ENCODE results near the gene RAD23B. TPM values are rescaled to one million over a fixed set of nuclear protein-coding genes. Genes with fewer than 3 reads are reported as not detected.
"Not testable (repeated sequence)": the region's sequence is repeated elsewhere in the genome, so short reads cannot be mapped to it uniquely, and the experiment has no call there.

The RAD23B gene
- 72.6 and 85.6 TPM in 2 replicates for total RNA-seq

DNA sequence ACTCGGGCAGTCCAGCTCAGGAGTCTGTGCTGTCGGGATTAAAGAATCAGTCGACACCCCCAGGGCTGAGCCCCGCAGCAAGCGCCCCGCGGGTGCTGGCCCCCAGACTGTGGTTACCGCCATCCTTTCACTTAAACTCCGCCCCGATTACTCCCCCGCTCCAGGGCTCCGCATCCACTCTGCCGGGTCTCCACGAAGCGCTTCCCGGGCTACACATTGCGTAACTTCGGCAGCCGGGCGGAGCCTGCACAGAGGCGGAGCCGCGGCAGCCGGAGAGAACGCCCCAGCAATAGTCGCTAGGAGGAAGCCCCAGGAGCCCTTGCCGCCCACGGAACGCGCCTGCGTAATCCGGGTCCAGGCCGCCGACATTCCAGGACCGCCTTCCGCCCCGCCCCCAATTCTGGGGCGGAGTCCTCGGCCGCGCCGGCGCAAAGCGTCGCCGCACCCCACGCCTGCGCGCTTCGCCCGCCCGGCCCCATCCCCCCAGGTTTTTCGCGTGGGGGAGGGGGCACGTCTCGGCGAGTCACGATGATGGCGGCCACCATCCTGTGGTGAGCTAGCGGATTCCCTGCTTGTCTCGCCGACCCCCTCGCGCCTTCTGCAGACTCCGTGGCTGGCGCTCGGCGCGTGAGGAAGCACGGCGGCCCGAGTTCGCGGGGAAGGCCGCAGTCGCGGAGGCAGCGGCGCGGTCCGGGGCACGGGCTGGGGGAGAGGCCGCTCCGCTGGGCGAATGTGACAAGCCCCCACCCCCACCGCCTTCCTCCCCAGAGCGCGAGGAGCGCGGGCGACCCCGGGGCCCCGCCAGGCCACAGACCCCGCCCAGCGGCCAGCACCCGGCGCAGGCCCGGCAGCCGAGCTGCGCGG, at the start of gene RAD23B:
TSS of gene RAD23B (plus strand) at position 521 of the 864 bp plus-strand sequence. CDS start 351 bp downstream, outside the sequence.
- DNase-seq (ENCODE audit: extremely low read depth, low read depth, low spot score), result peak; percentile 72

DNA sequence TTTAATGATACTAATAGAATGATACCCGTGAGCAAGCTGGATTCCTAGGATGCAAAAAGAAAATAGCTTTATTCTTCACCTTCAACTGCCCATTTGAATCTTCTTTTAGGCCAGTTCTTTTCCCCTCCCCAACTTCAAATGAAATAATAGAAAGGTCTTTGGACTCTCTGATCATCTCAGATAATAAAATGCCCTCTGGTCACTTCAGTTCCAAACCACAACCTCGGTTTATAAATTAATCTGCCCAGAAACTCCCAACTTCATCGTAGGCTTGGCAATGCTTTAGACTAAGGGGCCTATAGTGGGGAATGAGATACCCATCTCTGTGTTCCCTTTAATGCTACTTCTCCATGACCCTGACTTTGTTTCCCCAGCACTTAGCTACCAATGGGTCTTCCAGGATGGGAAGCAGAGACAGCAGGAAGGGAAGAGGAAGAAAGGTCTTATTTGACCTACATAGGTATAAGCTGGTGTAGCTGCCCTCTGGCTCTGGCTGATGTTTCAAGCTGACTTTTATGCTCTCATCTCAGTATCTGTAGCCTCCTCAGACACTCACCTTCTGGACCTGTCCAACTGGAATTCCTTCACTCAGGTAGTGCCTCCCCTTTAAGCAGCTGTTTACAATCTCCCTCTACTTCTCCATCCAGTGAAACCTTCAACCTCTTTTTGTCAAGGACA, 47.2 kb upstream of the RAD23B start:
- no peak for DNase-seq (ENCODE audit: extremely low read depth, low read depth, low spot score)

DNA sequence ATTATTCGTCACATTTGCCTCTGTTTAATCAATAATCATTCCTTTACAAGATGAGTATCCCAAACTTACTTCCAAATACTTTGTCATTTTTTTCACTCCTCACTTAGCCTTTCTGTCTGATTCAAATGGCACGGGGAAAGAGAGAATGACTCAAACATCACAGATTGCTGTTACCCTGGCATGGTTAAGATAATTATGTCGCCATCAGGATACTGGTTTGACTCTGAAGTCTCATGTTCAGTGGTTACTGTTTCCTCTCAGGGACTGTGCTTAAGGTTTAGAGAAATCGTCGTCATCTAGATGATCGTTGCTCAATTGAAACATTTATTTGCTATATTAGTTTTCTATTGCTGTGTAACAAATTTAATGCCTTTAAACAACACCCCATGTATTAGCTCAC, 45.2 kb upstream of the RAD23B start:
- DNase-seq (ENCODE audit: extremely low read depth, low read depth, low spot score), result no peak

DNA sequence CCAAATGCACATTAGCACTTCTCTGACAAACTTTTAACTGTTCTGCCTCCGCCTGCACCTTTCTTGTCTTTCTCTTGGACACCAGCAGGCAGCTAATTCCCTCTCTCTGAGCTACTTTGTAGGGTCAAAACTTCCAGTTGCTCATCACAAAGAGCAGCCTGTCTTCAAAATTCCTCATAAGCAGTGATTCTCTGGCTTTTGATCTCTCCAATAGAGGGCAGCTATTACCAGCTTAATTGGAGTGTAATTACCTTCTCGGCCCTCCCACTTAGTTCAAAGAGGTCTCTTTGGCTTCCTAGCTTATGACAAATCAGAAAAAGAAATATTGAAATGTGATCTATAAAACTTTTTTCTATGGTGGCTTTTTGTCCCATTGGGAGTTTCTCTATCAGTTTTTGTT, 43.6 kb upstream of the RAD23B start:
- no peak for DNase-seq (ENCODE audit: extremely low read depth, low read depth, low spot score)

DNA sequence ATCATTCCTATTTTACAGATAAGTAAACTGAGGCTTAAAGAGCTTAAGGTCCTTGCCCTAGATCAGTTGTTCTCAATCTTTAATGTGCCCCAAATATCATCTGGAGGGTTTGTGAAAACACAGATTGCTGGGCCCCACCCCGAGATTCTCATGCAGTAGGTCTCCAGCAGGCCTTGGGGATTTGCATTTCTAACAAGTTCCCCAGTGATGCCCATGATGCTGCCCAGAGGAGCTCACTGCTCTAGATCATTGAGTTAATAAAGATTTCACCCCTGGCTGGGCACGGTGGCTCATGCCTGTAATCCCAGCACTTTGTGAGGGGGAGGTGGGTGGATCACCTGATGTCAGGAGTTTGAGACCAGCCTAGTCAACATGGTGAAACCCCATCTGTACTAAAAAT, 42.8 kb upstream of the RAD23B start:
- no peak for DNase-seq (ENCODE audit: extremely low read depth, low read depth, low spot score)

DNA sequence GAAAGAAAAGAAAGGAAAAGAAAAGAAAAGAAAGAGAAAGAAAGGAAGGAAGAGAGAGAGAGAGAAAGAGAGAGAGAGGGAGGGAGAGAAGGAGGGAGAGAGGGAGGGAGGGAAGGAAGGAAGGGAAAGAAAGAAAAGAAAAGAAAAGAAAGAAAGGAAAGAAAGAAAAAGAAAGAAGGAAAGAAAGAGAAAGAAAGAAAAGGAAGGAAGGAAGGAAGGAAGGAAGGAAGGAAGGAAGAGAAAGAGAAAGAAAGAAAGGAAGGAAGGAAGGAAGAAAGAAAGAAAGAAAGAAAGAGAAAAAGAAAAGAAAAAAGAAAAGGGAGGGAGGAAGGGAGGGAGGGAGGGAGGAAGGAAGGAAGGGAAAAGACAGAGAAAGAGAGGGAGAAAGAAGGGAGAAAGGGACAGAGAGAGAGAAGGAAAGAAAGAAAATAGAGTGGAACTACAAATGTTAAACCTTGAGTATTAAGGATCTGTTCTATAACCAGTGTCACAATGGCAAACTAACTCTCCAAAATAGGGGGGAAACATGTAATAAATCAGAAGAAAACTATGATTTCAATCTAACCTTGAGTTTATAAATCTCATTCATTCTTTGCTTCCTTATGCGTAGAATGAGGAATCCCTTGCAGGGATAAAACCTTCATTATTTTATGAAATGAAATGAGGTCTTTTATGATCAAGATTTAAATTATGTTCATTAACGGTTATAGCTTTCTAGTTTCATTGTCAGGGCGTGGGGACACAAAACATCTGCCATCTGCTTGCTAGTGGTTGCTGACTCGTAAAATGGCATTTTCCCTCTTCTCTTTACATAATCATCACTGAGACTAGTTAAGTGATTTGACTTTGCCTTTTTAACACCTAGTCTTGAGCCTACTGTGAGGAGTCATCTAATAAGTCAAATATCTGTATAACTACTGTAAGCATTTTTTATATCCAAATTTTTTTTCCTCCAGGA, 40.7 kb upstream of the RAD23B start:
- DNase-seq (ENCODE audit: extremely low read depth, low read depth, low spot score), result no peak

DNA sequence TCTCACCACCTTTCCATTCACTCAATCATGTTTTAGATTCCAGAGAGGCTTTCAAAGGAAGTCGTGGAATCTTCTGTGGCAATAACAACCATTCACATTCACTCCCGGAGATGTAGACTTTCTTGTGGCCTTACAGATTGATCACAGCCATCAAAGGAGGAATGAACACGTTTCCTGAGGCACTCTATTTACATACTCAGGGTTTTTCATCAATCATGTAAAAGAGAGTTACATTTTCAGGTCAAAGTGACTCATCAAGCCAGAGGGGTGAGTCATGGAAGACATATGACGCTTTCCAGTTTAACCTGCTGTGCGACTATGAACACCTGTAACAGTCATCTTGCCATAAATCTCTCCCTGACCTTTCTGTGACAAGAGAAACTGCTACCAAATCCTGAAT, 39.3 kb upstream of the RAD23B start:
- DNase-seq (ENCODE audit: extremely low read depth, low read depth, low spot score), result no peak

DNA sequence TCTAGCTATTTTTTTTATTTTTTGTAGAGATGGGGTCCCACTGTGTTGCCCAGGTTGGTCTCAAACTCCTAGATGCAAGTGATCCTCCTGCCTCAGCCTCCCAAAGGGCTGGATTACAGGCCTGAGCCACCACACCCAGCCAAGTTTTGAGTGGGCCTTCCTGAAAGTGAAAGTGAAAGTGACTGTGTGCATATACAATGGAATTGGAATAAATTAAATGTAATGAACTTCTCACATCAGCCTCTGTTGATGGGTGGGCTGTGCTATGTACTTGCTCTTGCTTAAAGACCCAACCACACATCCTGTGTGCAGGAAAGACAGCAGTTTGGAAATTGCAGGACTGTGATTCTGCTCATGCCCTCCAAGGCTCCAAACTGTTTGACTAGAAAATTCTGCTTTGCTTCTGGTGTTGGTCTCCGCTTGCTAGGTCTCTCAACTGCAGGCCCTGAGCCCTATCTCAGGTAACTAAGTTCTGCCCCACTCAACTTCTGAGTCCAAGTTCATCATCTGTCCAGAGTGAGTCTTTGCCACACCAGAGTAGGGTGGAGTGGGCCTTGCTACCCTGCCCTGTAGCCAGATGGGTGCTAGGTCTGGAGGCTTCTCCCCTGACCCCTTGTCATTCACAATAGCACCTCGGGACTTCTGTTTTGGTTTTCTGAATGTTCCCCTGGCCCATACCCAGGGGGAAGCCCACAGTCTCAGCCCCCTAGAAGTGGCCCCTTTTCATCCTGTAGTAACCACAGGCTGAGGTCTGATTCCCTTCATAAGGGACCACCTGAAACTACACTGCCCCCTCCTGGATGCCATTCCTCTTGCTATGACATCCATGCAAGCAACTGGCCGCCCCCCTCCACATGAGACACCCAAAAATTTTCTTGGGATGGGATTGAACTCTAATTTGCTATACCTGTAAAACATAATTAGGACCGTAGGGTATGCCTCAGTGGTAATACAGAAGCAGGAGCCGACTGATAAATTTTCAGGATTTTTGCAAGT, 36.5 kb upstream of the RAD23B start:
- DNase-seq (ENCODE audit: extremely low read depth, low read depth, low spot score), result no peak

DNA sequence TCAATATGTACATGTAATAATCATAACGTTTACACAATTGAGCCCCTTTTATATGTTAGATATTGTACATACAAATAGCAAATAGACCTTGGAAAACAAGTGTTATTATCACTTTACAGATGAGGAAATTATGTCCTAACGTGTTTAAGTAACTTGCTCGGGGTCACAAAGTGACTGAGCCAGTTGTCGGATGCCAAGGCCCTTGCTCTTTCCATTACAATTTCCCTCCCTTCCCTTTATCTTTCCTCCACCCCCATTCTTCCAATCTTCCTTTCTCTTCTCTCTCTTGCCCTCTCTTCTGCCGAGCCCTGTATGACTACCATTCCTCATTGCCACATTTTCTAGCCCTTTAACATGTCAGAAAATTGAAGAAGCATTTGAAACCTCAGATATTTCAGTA, 34.4 kb upstream of the RAD23B start:
- DNase-seq (ENCODE audit: extremely low read depth, low read depth, low spot score), result no peak

DNA sequence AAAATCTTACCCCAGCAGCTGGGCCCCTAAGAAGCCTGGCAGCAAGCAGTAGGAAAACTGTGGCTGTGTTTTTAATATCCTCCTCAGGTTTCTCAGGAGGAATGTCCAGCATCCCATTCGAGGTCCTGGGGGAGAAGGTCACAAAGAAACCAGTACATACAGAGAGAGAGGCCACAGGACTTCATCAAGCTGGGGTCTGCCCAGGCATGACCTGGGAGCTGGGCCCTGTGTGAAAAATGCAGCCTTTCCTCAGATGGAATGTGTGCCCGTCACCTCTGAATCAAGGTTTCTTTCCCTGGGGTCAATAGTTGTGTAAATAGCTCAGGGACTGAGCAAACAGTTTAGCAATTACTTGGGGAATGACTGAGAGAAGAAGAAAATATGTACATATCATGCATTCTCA, 33.9 kb upstream of the RAD23B start:
- DNase-seq (ENCODE audit: extremely low read depth, low read depth, low spot score), result no peak

DNA sequence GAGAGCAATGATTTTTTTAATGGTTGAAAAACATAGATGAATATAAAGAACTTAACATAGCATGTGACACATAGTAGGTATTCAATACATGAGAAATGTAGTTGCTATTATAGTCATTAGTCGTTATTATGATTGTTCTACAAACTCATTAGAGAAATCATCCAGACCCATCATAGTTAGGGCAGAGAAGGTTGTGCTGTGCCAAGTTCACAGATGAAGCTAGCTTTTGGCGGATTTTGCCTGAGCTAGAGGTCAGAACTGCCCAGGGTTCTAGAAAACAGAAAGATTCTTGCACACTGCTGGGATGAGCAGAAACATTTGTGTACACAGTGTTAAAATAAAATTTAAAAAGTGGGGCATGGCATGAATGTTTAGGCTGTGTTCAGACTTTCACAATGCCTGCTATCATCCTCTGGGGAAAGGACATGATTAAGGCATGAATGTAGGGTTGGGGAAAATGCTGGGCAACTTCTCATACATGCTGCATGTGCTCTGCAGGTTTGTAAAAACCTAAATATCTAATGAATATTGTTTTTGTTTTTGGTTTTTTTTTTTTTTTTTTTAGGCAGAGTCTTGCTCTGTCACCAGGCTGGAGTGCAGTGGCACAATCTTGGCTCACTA, 33.3 kb upstream of the RAD23B start:
- no peak for DNase-seq (ENCODE audit: extremely low read depth, low read depth, low spot score)

DNA sequence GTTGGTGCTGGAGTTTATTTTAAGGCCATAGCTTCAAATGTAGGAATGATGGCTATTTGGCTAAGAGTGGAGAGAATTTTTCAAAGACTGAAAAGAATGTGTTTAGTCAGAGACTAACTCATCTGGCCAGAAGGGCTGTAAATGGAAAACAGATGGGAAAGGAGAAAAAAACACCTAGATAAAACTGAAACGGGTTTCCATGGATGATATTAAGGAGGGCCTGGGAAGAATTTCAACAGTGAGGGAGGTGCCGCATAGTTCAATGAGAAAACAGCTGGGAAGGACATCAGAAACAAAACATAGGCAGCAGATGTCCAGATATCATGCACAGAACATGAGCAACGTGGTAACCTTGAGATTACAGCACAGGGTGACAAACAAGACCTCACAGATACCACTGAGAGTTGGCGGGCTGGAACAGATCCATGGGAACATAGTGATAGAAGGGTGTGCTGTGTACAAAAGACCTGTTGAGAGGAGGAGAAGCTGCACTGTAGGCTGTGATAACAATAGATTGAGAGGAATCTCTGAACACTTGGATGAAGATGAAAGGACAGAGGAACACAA, 31.2 kb upstream of the RAD23B start:
- no peak for DNase-seq (ENCODE audit: extremely low read depth, low read depth, low spot score)

DNA sequence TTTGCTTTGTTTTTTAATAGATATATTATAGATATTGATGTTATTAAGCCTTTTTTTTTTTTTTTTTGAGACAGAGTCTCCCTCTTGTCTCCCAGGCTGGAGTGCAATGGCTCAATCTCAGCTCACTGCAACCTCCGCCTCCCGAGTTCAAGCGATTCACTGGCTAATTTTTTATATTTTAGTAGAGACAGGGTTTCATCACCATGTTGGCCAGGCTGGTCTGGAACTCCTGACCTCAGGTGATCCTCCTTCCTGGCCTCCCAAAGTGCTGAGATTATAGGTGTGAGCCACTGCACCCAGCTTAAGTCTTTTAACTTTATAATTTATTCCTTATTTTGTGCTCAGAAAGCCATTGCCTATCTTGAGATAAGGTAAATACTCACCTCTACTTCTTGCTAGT, 24.2 kb upstream of the RAD23B start:
- no peak for DNase-seq (ENCODE audit: extremely low read depth, low read depth, low spot score)

DNA sequence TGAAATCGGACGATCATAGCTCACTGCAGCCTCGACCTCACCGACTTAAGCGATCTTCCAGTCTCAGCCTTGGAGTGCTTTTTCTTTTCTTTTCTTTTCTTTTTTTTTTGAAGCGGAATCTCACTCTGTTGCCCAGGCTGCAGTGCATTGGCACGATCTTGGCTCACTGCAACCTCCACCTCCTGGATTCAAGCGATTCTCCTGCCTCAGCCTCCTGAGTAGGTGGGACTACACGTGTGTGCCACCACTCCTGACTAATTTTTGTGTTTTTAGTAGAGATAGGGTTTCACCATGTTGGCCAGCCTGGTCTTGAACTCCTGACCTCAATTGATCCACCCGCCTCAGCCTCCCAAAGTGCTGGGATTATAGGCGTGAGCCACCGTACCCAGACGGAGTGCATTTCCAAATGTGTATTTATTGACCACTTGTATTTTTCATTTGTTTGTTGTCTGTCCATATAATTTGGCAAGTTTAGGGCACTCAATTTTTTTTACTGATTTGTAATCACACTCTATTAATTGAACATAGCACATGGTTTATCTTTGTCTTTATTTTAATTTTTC, 23.2 kb upstream of the RAD23B start:
- not testable (repeated sequence) for DNase-seq (ENCODE audit: extremely low read depth, low read depth, low spot score)

DNA sequence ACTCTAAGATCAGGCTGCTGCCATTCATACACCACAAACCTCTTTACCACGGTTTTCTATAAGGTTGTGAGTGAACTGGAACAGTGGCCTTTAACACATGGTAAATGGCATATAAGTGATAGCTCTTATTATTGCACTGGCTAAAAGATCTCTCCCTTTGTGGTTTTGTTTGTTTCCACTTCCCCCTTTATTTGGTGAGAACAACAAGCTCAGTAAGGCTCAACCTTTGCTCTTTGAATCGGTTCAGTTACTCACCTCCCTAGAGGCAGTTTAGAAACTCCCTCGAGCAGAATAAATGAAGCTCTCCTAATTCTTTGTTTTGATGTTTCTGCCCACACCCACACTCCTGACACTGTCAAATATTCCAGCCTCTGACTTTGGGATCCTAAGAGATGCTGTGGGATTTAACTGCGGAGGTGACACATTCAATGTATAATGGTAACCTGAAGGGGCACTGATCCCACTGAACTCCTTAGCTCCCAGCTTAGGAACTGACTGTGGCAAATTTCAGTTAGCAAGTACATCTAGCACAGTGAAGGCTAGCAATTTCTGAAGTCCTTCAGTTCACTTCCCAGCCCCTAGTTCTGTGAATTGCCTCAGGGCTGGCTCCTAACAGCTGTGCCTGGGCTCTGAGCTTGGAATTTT, 22.5 kb upstream of the RAD23B start:
- DNase-seq (ENCODE audit: extremely low read depth, low read depth, low spot score), result no peak

DNA sequence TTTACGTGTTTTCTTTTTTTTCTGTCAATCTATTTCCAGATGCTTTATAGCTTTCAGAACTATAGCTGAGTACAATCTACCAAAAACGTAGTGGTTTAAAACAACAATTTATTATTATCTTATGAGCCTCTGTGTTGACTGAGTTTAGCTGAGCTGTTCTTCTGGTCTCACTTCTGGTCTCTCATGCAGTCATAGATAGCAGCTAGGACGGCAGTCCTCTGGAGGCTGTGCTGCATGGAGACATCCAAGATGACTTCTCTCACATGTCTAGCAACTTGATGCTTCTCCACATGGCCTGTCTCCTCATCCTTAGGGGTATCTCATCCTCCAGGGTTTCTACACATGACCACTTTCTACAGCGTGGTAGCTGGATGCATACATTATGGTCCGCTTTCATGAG, 22.0 kb upstream of the RAD23B start:
- no peak for DNase-seq (ENCODE audit: extremely low read depth, low read depth, low spot score)

DNA sequence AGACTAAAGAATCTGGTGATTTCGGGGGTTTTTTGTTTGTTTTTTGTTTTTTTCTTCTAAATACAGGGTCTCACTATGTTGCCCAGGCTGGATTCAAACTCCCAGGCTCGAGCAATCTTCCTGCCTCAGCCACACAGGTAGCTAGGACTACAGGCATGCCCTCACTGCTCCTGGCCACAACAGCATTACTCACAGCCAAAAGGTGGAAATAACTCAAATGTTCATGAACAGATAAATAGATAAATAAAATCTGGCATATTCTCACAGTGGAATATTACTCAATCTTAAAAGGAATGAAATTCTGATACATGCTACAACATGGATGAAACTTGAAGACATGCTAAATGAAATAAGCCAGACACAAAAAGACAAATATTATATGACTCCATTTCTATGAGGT, 19.8 kb upstream of the RAD23B start:
- DNase-seq (ENCODE audit: extremely low read depth, low read depth, low spot score), result no peak

DNA sequence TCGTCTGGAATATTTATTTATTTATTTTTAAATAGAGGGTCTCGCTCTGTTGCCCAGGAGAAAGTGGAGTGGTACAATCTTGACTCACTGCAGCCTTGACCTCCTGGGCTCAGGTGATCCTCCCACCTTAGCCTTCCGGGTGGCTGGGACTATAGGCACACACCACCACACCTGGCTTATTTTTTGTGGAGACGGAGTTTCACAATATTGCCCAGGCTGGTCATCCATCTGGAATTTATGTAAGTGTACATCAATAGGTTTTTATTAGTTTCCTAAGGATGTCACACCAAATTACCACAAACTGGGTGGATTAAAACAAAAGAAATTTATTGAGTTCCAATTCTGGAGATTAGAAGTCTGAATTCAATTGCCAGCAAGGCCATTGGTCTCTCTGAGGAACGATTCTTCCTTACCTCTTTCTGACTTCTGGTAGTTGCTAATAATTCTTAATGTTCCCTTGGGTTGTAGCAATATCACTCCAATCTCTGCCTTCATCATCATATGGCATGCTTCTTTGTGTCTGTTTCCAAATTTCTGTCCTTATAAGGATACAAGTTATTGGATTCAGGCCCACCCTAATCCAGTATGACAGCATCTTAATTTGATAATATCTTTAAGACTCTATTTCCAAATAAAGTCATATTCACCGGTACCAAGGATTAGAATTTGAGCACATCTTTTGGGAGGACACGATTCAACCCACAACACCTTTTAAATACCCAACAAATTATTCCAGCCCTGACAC, 16.3 kb upstream of the RAD23B start:
- DNase-seq (ENCODE audit: extremely low read depth, low read depth, low spot score), result no peak
